Keratinocyte (primary cell): ENCODE data around the gene KICS2. TPM values are rescaled to one million over a fixed set of nuclear protein-coding genes. Genes with fewer than 3 reads are reported as not detected.

Experiments used
- DNase-seq: peaks from one replicate; pipeline ENCODE4 v3.0.0-alpha.2; 2011; ENCODE audit warnings: low read depth, missing footprints, low spot score
- FAIRE-seq: peaks from 2 replicates; lab custom pipeline; 2011; peaks lifted over from hg19 to GRCh38; lab: Jason Lieb, UNC
- H2AFZ ChIP-seq: 2 replicates; pipeline ENCODE4 v1.6.0; 2012; ENCODE audit warnings: low read length, control low read depth, inconsistent platforms; ENCODE audit not compliant: control insufficient read depth
- H3K27ac ChIP-seq: 2 replicates; pipeline ENCODE4 v1.5.1; 2011; ENCODE audit warnings: low read length; ENCODE audit not compliant: control insufficient read depth, insufficient read depth
- H3K27me3 ChIP-seq: 3 replicates; pipeline ENCODE4 v1.6.0; 2011; ENCODE audit warnings: low read length; ENCODE audit not compliant: control insufficient read depth, insufficient read depth; ENCODE audit errors: extremely low read depth
- H3K36me3 ChIP-seq, 2 experiments: 2 replicates in 1 of 2; 3 replicates in 1 of 2; pipeline ENCODE4 v1.5.1; 2011; ENCODE audit warnings: low read length in 2 of 2, mild to moderate bottlenecking in 1 of 2; ENCODE audit not compliant: control insufficient read depth in 2 of 2, insufficient read depth in 2 of 2; ENCODE audit errors: extremely low read depth in 1 of 2
- H3K4me1 ChIP-seq: 3 replicates; pipeline ENCODE4 v1.5.1; 2011; ENCODE audit warnings: low read length; ENCODE audit not compliant: control insufficient read depth, insufficient read depth; ENCODE audit errors: extremely low read depth
- H3K4me2 ChIP-seq: 3 replicates; pipeline ENCODE4 v1.6.0; 2011; ENCODE audit warnings: low read depth, low read length; ENCODE audit not compliant: control insufficient read depth, insufficient read depth; ENCODE audit errors: extremely low read depth
- H3K4me3 ChIP-seq, 3 experiments: fragments of 200-600 bp in 1 of 3; sonication (generic) in 1 of 3; 2 replicates in 2 of 3; 3 replicates in 1 of 3; pipeline ENCODE4 v1.5.1; 2011 to 2016; ENCODE audit warnings: low read length in 3 of 3, mild to moderate bottlenecking in 3 of 3, control low read depth in 2 of 3, inconsistent platforms in 1 of 3, low read depth in 1 of 3, mixed read lengths in 1 of 3, mixed run types in 1 of 3, moderate library complexity in 1 of 3; ENCODE audit not compliant: control insufficient read depth in 2 of 3, insufficient read depth in 2 of 3; ENCODE audit errors: extremely low read depth in 1 of 3
- H3K79me2 ChIP-seq: 2 replicates; pipeline ENCODE4 v1.6.0; 2012; ENCODE audit warnings: low read length; ENCODE audit not compliant: control insufficient read depth, insufficient read depth
- H3K9ac ChIP-seq: 3 replicates; pipeline ENCODE4 v1.6.0; 2011; ENCODE audit warnings: low read length; ENCODE audit not compliant: control insufficient read depth, insufficient read depth; ENCODE audit errors: extremely low read depth
- H3K9me1 ChIP-seq: 3 replicates; pipeline ENCODE4 v1.6.0; 2011; ENCODE audit warnings: low read length; ENCODE audit not compliant: control insufficient read depth, insufficient read depth; ENCODE audit errors: extremely low read depth
- H3K9me3 ChIP-seq: 2 replicates; pipeline ENCODE4 v1.5.1; 2012; ENCODE audit warnings: low read depth, low read length; ENCODE audit not compliant: control insufficient read depth
- H4K20me1 ChIP-seq: 3 replicates; pipeline ENCODE4 v1.6.0; 2011; ENCODE audit warnings: low read length; ENCODE audit not compliant: control insufficient read depth, insufficient read depth; ENCODE audit errors: extremely low read depth
- EZH2 ChIP-seq: IDR thresholded peaks from one replicate; pipeline ENCODE4 v1.6.1; 2012; ENCODE audit warnings: inconsistent platforms, mild to moderate bottlenecking, low read length, moderate library complexity
- dilution Hi-C: fragments of 300-500 bp; cut with MboI; formaldehyde crosslinking; loops from one replicate; pipeline ENCODE4 v1.7.0; 2020; ENCODE audit warnings: low sequenced_read_pairs; ENCODE audit not compliant: extremely low pct_ligation_motif_present
- polyA plus RNA-seq, 5 experiments: library from polyadenylated mRNA; depleted of rRNA in 3 of 5; stranded (reverse) in 3 of 5; stranded (forward) in 1 of 5; unstranded in 1 of 5; fragments of >200 nt; gene quantifications; 1 replicate in 1 of 5; 2 replicates in 3 of 5; 3 replicates in 1 of 5; pipeline versions ENCODE4 v1.2.1 to v1.2.3, GENCODE V29; 2011 to 2012; ENCODE audit warnings: missing spikeins in 2 of 5, low read depth in 1 of 5, low replicate concordance in 1 of 5
- TF ChIP-seq, protein P1 (sequence below), 3 experiments: IDR thresholded peaks in 1 of 3; conservative IDR thresholded peaks in 1 of 3; optimal IDR thresholded peaks in 1 of 3; 2 replicates in 2 of 3; 3 replicates in 1 of 3; pipeline versions ENCODE3 to v1.5.1; 2011; ENCODE audit warnings: low read length in 3 of 3, mild to moderate bottlenecking in 3 of 3, moderate library complexity in 2 of 3, control low read depth in 1 of 3, inconsistent platforms in 1 of 3; ENCODE audit not compliant: insufficient read depth in 2 of 3; ENCODE audit errors: extremely low read depth in 1 of 3

Gene KICS2
- polyA plus RNA-seq, 1 donor (not counting 4 experiments of a cell fraction or from before 2014, with no cell fraction given), result 6.2 TPM

- peak overlapping the region in 1 of 3 experiments; percentile 55 for H3K4me3 ChIP-seq
Measured at GRCh38 chr12:64187794-64188193, 34.3 kb downstream of the KICS2 start.

GRCh38 chr12:64187370-64187769 is 34.7 kb downstream of the KICS2 start:
- Histone ChIP-seq H3K27ac (peak overlapping the region; percentile 92), H3K9me3 (no peaks in the 10 kb centered on the region), H3K36me3 (no peaks in the 10 kb centered on the region), H3K4me2 (peak overlapping the region; percentile 96), H3K79me2 (no peaks in the 10 kb centered on the region), H4K20me1 (no peaks in the 10 kb centered on the region), H3K4me1 (peaks cover 21% of the 10 kb centered on the region), H2AFZ (peak overlapping the region; percentile 54), H3K27me3 (no peaks in the 10 kb centered on the region), H3K4me3 (peak overlapping the region in 2 of 3 experiments; percentile 46 to 55), H3K9ac (peak overlapping the region; percentile 37), H3K9me1 (peaks cover 2% of the 10 kb centered on the region)
- TF ChIP-seq EZH2, result no peak
- TF ChIP-seq, protein P1, sequence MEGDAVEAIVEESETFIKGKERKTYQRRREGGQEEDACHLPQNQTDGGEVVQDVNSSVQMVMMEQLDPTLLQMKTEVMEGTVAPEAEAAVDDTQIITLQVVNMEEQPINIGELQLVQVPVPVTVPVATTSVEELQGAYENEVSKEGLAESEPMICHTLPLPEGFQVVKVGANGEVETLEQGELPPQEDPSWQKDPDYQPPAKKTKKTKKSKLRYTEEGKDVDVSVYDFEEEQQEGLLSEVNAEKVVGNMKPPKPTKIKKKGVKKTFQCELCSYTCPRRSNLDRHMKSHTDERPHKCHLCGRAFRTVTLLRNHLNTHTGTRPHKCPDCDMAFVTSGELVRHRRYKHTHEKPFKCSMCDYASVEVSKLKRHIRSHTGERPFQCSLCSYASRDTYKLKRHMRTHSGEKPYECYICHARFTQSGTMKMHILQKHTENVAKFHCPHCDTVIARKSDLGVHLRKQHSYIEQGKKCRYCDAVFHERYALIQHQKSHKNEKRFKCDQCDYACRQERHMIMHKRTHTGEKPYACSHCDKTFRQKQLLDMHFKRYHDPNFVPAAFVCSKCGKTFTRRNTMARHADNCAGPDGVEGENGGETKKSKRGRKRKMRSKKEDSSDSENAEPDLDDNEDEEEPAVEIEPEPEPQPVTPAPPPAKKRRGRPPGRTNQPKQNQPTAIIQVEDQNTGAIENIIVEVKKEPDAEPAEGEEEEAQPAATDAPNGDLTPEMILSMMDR (optimal IDR thresholded peaks at IDR 0.05 in 1 of 3, IDR thresholded peaks at IDR 0.05 in 1 of 3, conservative IDR thresholded peaks at IDR 0.05 in 1 of 3; ENCODE audit: extremely low read depth in 1 of 3, insufficient read depth in 2 of 3, low read length in 3 of 3), result no peak
- DNase-seq (no peak), FAIRE-seq (peak; percentile 62)
- dilution Hi-C loops, result no loop called here

More at GRCh38 chr12:64187794-64188193, 34.3 kb downstream of the KICS2 start:
- H2AFZ ChIP-seq, result no peak overlapping the region
- no peaks in the 10 kb centered on the region for H4K20me1 ChIP-seq
- peak overlapping the region; percentile 92 for H3K27ac ChIP-seq
- no peaks in the 10 kb centered on the region for H3K79me2 ChIP-seq
- no peaks in the 10 kb centered on the region for H3K36me3 ChIP-seq
- FAIRE-seq, result no peak
- no peaks in the 10 kb centered on the region for H3K9me3 ChIP-seq
- H3K9ac ChIP-seq, result no peak overlapping the region
- TF ChIP-seq, protein P1 (optimal IDR thresholded peaks at IDR 0.05 in 1 of 3, IDR thresholded peaks at IDR 0.05 in 1 of 3, conservative IDR thresholded peaks at IDR 0.05 in 1 of 3; ENCODE audit: extremely low read depth in 1 of 3, insufficient read depth in 2 of 3, low read length in 3 of 3), result no peak
- TF ChIP-seq EZH2, result no peak
- dilution Hi-C loops, result no loop called here
- DNase-seq, result no peak
- no peaks in the 10 kb centered on the region for H3K27me3 ChIP-seq
- H3K4me1 ChIP-seq, result peaks cover 17% of the 10 kb centered on the region
- H3K4me2 ChIP-seq, result peak overlapping the region; percentile 96
- peaks cover 2% of the 10 kb centered on the region for H3K9me1 ChIP-seq
